ENCODE results near the gene GRK7.

The GRK7 gene

DNA sequence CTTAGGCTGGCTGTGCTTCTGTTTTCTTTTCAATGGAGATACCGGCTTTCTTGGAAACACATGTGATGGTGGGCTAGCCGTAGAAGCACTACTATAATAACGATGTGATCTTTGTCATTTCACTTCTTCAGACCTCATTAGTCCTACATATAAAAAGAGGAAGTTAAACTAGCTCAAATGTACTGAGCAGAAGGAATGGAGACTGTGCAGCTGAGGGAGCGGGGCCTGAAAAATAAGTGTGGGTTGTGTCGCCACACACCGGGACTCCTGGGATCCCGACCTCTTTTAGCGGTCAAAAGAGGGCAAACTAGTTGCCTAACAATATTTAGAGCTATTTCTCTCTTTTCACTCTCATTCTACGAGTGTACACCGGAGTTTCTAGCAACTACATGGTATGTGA is 26.1 kb upstream of the GRK7 start:
- Histone ChIP-seq H3K9me3 (ENCODE audit: insufficient read depth, low read length) (no peaks in the 10 kb centered on the region), H3K9ac (ENCODE audit: low read length) (peak overlapping the region; percentile 55), H3K79me2 (ENCODE audit: low read length) (peaks cover 40% of the 10 kb centered on the region), H3K27me3 (ENCODE audit: low read depth, low read length) (no peaks in the 10 kb centered on the region), H3K4me1 (ENCODE audit: low read length) (peaks cover 32% of the 10 kb centered on the region), H4K20me1 (ENCODE audit: insufficient read depth, low read length) (peaks cover 20% of the 10 kb centered on the region), H3K4me2 (ENCODE audit: low read length) (peak overlapping the region; percentile 85), H3K27ac (ENCODE audit: low read length) (peak overlapping the region; percentile 66), H3K4me3 (ENCODE audit: low read length) (peak overlapping the region; percentile 73), H3K36me3 (replicated peaks; ENCODE audit: low read depth, low read length) (peaks cover 10% of the 10 kb centered on the region), H2AFZ (ENCODE audit: low read depth, low read length) (peak overlapping the region; percentile 90)
- no peak for TF ChIP-seq EZH2phosphoT487 (IDR thresholded peaks at IDR 0.05; ENCODE audit: low read depth)
- TF ChIP-seq, protein P1, sequence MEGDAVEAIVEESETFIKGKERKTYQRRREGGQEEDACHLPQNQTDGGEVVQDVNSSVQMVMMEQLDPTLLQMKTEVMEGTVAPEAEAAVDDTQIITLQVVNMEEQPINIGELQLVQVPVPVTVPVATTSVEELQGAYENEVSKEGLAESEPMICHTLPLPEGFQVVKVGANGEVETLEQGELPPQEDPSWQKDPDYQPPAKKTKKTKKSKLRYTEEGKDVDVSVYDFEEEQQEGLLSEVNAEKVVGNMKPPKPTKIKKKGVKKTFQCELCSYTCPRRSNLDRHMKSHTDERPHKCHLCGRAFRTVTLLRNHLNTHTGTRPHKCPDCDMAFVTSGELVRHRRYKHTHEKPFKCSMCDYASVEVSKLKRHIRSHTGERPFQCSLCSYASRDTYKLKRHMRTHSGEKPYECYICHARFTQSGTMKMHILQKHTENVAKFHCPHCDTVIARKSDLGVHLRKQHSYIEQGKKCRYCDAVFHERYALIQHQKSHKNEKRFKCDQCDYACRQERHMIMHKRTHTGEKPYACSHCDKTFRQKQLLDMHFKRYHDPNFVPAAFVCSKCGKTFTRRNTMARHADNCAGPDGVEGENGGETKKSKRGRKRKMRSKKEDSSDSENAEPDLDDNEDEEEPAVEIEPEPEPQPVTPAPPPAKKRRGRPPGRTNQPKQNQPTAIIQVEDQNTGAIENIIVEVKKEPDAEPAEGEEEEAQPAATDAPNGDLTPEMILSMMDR (IDR thresholded peaks at IDR 0.05; ENCODE audit: low read depth, low read length), result no peak

DNA sequence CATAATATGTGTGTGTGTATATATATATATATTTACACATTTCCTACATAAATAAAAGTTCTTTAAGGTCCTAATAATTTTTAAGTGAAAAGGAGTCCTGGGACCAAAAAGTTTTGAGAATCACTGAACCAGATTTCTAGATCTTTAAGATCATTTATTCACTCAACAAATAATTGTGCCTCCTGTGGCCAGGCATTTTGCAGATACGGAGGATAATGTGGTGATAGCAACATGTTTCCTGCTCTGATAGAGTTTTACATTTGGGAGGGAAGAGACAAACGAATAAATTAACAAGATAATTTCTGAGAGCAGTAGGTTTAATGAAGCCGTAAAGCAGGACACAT is 25.6 kb upstream of the GRK7 start:
- H3K79me2 ChIP-seq (ENCODE audit: low read length), result peaks cover 46% of the 10 kb centered on the region
- H3K9ac ChIP-seq (ENCODE audit: low read length), result peak overlapping the region; percentile 55
- H3K4me2 ChIP-seq (ENCODE audit: low read length), result peak overlapping the region; percentile 85
- peaks cover 23% of the 10 kb centered on the region for H4K20me1 ChIP-seq (ENCODE audit: insufficient read depth, low read length)
- no peaks in the 10 kb centered on the region for H3K9me3 ChIP-seq (ENCODE audit: insufficient read depth, low read length)
- peak overlapping the region; percentile 73 for H3K4me3 ChIP-seq (ENCODE audit: low read length)
- peak overlapping the region; percentile 65 for H2AFZ ChIP-seq (ENCODE audit: low read depth, low read length)
- peaks cover 32% of the 10 kb centered on the region for H3K4me1 ChIP-seq (ENCODE audit: low read length)
- peaks cover 12% of the 10 kb centered on the region for H3K36me3 ChIP-seq (replicated peaks; ENCODE audit: low read depth, low read length)
- TF ChIP-seq EZH2phosphoT487 (IDR thresholded peaks at IDR 0.05; ENCODE audit: low read depth), result no peak
- TF ChIP-seq, protein P1 (IDR thresholded peaks at IDR 0.05; ENCODE audit: low read depth, low read length), result no peak
- H3K27ac ChIP-seq (ENCODE audit: low read length), result peak overlapping the region; percentile 68
- no peaks in the 10 kb centered on the region for H3K27me3 ChIP-seq (ENCODE audit: low read depth, low read length)

DNA sequence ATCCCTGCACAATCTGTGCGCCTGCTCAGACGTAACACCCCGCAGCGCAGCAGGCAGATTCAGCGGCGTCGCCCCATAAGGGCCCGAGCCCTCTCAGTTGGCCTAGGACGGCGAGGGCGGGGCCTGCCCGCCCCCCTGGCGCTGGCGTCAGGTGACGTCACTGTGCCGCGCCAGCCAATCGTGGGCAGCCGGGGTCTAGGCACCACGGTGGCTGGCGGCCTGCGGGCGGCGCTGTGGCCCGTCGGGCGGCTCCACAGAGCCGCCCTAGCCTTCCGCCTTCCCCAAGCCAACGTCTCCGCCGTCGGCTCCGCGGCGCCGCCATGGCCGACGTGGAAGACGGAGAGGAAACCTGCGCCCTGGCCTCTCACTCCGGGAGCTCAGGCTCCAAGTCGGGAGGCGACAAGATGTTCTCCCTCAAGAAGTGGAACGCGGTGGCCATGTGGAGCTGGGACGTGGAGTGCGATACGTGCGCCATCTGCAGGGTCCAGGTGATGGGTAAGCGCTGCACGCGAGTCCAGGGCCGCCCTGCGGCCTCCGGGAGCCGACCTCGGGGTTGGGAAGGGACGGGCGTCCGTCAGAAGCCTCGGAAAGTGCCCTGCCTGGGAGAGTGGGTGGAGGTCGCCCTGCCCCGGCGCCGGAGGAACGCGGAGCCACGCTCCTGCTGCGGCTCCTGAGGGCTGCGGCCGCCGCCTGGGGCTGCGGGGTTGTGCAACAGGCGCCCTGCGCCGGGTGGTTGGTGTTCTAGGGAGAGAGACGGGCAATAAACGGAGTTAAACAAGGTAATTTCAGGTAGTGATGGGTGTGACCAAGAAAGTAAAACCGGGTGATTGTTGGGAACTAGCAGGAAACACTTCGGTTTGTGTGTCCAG is 25.0 kb upstream of the GRK7 start, which contains the start of gene RNF7:
TSS of gene RNF7 (plus strand) at position 277 of the 869 bp plus-strand sequence. CDS start at position 321, 44 bp downstream.
- Histone ChIP-seq H3K27ac (ENCODE audit: low read length) (peak within 1 kb of the TSS; percentile 68), H3K4me1 (ENCODE audit: low read length) (peaks cover 32% of the 10 kb centered on the region), H3K36me3 (replicated peaks; ENCODE audit: low read depth, low read length) (peaks cover 12% of the 10 kb centered on the region), H3K9ac (ENCODE audit: low read length) (peak within 1 kb of the TSS; percentile 94), H3K4me2 (ENCODE audit: low read length) (peak within 1 kb of the TSS; percentile 93), H2AFZ (ENCODE audit: low read depth, low read length) (peak within 1 kb of the TSS; percentile 95), H3K9me3 (ENCODE audit: insufficient read depth, low read length) (no peaks in the 10 kb centered on the region), H3K27me3 (ENCODE audit: low read depth, low read length) (no peaks in the 10 kb centered on the region), H4K20me1 (ENCODE audit: insufficient read depth, low read length) (peaks cover 27% of the 10 kb centered on the region), H3K79me2 (ENCODE audit: low read length) (peaks cover 52% of the 10 kb centered on the region), H3K4me3 (ENCODE audit: low read length) (peak within 1 kb of the TSS; percentile 96)
- no peak for TF ChIP-seq EZH2phosphoT487 (IDR thresholded peaks at IDR 0.05; ENCODE audit: low read depth)
- TF ChIP-seq, protein P1 (IDR thresholded peaks at IDR 0.05; ENCODE audit: low read depth, low read length), result peak; percentile 66

DNA sequence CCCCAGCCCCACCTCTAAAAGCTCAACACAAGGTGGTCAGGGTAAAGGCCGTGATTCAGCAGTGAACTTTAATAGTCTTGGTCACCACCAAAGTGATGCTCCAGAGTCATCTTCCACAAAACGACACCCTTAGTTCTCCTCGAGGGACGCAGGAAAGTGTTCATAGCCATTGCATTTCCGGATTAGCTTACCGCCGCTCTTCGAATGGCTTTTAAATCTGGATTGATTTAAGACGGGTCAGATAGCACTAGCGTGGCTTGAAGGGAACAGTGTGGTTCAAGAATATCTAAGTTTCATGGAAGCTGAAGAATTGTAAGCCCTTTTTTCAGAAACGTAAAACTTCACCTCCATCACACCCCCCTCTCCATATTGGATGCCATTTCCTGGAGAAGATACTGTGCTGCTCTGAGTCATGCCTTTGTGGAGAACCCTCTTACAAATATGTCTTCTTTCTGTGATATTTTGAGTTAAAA is 24.3 kb upstream of the GRK7 start:
- 0 out of 2 replicates have a peak overlapping the region, but pooled peaks have one; percentile 95 for H2AFZ ChIP-seq (ENCODE audit: low read depth, low read length)
- no peak for TF ChIP-seq EZH2phosphoT487 (IDR thresholded peaks at IDR 0.05; ENCODE audit: low read depth)
- TF ChIP-seq, protein P1 (IDR thresholded peaks at IDR 0.05; ENCODE audit: low read depth, low read length), result no peak

More for the DNA sequence above, 24.3 kb upstream of the GRK7 start:
- H4K20me1 ChIP-seq (ENCODE audit: insufficient read depth, low read length), result peaks cover 29% of the 10 kb centered on the region
- peak overlapping the region; percentile 96 for H3K4me3 ChIP-seq (ENCODE audit: low read length)
- peaks cover 59% of the 10 kb centered on the region for H3K79me2 ChIP-seq (ENCODE audit: low read length)
- H3K4me1 ChIP-seq (ENCODE audit: low read length), result peaks cover 32% of the 10 kb centered on the region
- peak overlapping the region; percentile 60 for H3K27ac ChIP-seq (ENCODE audit: low read length)
- H3K9ac ChIP-seq (ENCODE audit: low read length), result peak overlapping the region; percentile 94
- peaks cover 14% of the 10 kb centered on the region for H3K36me3 ChIP-seq (replicated peaks; ENCODE audit: low read depth, low read length)
- no peaks in the 10 kb centered on the region for H3K27me3 ChIP-seq (ENCODE audit: low read depth, low read length)
- H3K9me3 ChIP-seq (ENCODE audit: insufficient read depth, low read length), result no peaks in the 10 kb centered on the region
- peak overlapping the region; percentile 93 for H3K4me2 ChIP-seq (ENCODE audit: low read length)
